Hair follicle dermal papilla cell (primary cell): ENCODE measurements around the gene SERPINB6. TPM values are rescaled to one million over a fixed set of nuclear protein-coding genes. Genes with fewer than 3 reads are reported as not detected.

Experiments used
- total RNA-seq: library from RNA; depleted of rRNA; stranded (reverse); fragments of >200 nt; gene quantifications from 2 replicates; pipeline ENCODE4 v1.2.3, GENCODE V29; 2012

The SERPINB6 gene
- total RNA-seq = 81.9 and 98.2 TPM in 2 replicates

GRCh38 chr6:2971420-2972218 is at the start of gene SERPINB6:
Gene SERPINB6, minus strand, starts transcription at chr6:2971567. Its CDS starts 12,235 bp downstream, at chr6:2959332.

GRCh38 chr6:2999618-3000557 is 28.5 kb upstream of the SERPINB6 start, which contains the start of gene NQO2:
Gene NQO2, plus strand, starts transcription at chr6:2999894. Its CDS starts 6,659 bp downstream, at chr6:3006553.

Other genes starting within 250 kb of the SERPINB6 start
- 0.81 and 0.85 TPM in 2 replicates for gene MYLK4, start 220.6 kb downstream of the SERPINB6 start, total RNA-seq
- gene WRNIP1, start 206.2 kb downstream of the SERPINB6 start, total RNA-seq = 36.7 and 38.6 TPM in 2 replicates
- 20.8 and 25.4 TPM in 2 replicates for gene SERPINB1, start 129.7 kb downstream of the SERPINB6 start, total RNA-seq
- gene SERPINB9, start 68.3 kb downstream of the SERPINB6 start, total RNA-seq = 5.5 and 7.6 TPM in 2 replicates
- gene NQO2, start 28.3 kb upstream of the SERPINB6 start, total RNA-seq = 42.4 and 43.5 TPM in 2 replicates
- gene RIPK1, start 96.9 kb upstream of the SERPINB6 start, total RNA-seq = 30.5 and 32.9 TPM in 2 replicates
- 19.1 and 20.2 TPM in 2 replicates for gene BPHL, start 147.1 kb upstream of the SERPINB6 start, total RNA-seq
- 120 and 146 TPM in 2 replicates for gene TUBB2A, start 186.0 kb upstream of the SERPINB6 start, total RNA-seq